D341Med (cell line): ENCODE measurements around the gene TRIM44.
"Not testable (repeated sequence)": the region's sequence is repeated elsewhere in the genome, so short reads cannot be mapped to it uniquely, and the experiment has no call there.

Experiments
- DNase-seq: peaks from one replicate; pipeline ENCODE4 v3.0.0; 2012; ENCODE audit warnings: low spot score

The TRIM44 gene

GRCh38 chr11:35633827-35634423 lies 28.6 kb upstream of the TRIM44 start:
- no peak for DNase-seq

DNA sequence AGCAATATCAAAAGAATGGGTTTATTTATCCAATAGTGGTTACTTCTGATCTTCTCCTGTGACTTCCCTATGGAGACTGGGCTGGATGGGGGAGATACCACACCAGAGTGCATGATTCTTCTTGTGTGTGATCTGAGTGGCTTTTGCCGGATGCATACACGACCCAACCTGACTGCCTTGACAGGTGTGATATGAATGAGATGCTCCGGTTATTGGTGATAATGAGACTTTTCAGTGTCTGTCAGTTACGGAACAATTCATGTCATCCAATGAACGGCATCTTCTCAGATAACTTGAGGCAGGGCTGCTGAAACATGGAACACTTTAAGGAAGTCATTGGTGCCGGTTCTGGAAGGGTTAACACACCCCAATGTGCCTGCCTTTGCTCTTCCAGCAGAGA lies 26.6 kb upstream of the TRIM44 start:
- no peak for DNase-seq

DNA sequence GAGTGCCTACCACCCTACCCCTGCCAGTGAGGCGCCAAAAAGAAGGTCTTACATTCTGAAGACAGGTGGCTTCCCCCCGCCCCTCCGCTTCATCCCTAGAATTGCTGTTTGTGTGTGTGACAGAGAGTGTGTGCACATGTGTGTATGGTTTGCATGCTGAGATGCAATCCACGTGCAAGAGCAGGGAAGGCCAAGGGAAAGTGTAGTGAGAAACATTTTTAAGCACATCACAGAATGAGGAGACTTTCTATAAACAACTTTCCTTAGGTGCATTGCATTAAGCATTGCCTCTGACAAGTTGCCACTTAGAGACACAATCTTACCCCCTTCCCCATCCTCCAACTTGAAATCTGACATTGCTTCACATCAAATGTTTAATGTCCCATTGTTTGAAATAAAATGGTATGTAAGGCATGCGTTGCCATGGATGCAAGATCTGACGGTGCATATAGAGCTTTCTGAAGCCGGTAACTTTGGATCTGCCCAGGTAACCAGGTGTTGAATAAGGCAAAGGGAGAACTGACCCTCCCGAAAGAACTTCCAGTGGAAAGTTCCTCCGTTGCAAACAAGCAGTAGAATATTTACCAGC lies 22.9 kb upstream of the TRIM44 start:
- DNase-seq, result no peak

- no peak for DNase-seq
These were observed 21.2 kb upstream of the TRIM44 start for GRCh38 chr11:35641171-35641897.

- no peak for DNase-seq
These were observed 20.6 kb upstream of the TRIM44 start for GRCh38 chr11:35641964-35642363.

GRCh38 chr11:35647421-35648093 lies 15.0 kb upstream of the TRIM44 start:
- no peak for DNase-seq

DNA sequence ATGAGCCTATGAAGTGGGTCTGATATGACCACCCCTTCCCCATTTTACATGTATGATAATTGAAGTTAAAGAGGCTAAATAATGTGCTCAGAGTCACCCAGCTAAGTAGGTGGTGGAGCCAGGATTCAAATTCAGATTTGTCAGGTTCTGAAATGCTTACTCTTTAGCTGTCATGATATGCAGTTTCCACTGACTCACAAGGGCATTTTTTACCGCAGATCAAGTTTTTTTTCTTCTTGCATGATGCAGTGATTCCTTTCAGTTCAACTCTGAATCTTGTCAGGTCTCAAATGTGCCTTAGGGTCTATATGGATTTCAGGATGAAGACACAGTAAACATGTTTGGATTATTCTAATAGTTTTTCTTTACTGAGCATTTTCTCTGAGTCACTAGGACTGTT lies 12.6 kb upstream of the TRIM44 start:
- DNase-seq, result no peak

GRCh38 chr11:35650467-35650866 lies 12.1 kb upstream of the TRIM44 start:
- DNase-seq, result no peak

DNA sequence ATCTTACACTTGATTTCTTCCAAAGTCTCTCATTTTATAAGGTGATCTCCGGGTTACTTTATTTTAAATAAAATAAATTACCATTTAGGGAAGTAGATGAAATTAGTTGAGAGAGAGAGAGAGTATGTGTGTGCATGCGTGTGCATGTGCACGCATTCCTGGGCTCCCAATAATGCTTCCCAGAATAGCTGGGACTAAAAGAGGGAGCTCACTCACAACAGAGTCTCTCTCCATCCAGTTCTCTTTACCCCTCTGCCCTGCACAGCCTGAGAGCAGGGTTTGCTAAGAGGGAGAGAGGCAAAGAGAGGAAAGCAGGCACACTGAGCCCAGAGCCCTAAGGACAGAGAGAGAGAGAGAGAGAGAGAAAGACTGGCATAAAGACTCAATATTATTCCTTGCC lies 11.3 kb upstream of the TRIM44 start:
- DNase-seq, result no peak

GRCh38 chr11:35652786-35653185 lies 9.8 kb upstream of the TRIM44 start:
- DNase-seq, result not testable (repeated sequence)

GRCh38 chr11:35654711-35655110 lies 7.9 kb upstream of the TRIM44 start:
- DNase-seq, result no peak

- DNase-seq, result no peak
These were observed 7.3 kb upstream of the TRIM44 start for GRCh38 chr11:35655254-35655653.

- no peak for DNase-seq
These were observed 6.7 kb upstream of the TRIM44 start for GRCh38 chr11:35655856-35656255.

- no peak for DNase-seq
These were observed 4.3 kb upstream of the TRIM44 start for GRCh38 chr11:35658020-35658948.

DNA sequence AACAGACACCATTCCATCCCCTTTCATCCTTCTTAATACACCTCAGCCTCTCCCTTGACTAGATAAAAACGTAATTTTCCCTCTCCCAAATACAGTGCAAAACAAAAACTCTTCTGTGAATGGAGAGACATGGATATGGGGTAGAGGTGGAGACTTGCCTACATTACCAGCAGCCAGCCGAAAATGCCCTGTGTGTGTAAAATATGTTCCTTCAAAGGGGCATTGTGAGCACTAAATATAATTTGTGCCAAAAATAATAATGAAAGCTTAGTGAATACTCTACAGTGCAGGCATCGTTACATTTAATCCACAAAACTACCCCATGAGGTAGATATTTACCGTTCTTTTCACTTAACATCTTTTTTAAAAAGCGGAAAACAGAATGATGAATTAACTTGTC lies 1.0 kb upstream of the TRIM44 start:
- no peak for DNase-seq

DNA sequence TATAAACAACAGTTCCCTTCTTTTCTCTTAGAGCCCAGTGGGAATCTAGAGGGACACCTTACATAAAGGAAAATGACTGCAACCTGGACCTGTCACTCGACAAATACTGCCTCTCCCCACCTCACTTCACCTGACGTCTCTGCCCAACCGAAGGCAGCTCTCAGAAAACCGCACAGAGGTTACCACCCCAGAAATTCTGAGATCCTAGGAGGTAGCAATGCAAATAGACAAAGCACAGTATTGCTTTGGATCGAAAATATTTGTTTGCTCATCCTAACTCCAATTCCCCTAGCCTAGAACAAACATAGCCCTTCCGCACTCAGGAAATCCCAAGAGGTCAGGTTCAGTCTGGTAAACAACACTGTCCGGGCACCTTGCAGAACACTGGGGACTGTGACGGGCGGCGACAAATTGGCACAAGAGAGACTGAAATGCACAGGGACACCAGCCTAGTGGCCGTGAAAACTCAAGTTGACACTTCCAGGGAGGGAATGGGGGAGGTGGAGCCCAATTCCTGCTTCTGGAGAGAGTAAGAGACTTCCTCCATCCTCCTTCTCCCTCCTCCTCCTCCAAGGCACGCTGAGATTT lies 420 bp upstream of the TRIM44 start:
- DNase-seq, result no peak

DNA sequence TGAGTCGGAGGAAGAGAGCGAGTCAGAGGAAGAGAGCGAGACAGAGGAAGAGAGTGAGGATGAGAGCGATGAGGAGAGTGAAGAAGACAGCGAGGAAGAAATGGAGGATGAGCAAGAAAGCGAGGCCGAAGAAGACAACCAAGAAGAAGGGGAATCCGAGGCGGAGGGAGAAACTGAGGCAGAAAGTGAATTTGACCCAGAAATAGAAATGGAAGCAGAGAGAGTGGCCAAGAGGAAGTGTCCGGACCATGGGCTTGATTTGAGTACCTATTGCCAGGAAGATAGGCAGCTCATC lies 780 bp downstream of the TRIM44 start:
- DNase-seq, result no peak

- DNase-seq, result no peak
These were observed 2.4 kb downstream of the TRIM44 start for GRCh38 chr11:35664977-35665441.

GRCh38 chr11:35667257-35667656 lies 4.7 kb downstream of the TRIM44 start:
- no peak for DNase-seq

GRCh38 chr11:35668350-35668749 lies 5.8 kb downstream of the TRIM44 start:
- DNase-seq, result not testable (repeated sequence)

DNA sequence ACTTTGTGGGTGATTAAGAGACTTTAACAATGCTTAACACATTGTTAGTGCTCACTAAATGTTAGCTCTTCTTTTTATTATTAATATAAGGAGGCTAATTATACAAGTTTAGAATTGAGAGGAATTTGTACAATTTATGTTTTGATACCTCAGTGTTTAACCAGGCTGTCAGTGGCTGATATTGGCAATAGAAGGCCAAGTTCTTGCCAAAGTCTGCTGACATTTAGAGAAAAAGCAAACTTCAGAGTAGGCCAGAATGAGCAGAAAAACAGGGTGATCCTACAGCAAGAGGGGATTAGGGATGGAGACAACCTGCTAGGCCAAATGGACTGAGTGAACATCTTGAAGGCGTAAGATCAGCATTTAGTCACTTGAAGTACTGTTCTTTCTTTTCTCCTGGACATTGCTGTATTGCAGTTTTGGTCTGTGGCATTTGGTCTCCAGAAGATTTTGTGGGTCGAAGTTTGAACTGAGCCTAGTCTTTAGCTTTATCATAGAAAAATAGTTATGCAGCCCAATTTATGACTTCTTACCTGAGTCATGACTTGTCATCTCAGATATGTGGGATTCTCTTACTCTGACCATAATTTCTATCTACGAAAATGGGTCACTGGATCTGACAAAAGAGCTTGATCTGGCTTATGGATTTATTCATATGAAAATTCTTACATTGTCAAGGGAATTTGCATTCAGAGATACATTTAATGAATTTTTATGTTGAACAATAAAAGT lies 9.0 kb downstream of the TRIM44 start:
- no peak for DNase-seq
